Keratinocyte (primary cell): Measurements from ENCODE around the gene SERINC1.

Experiments used
- CTCF ChIP-seq, 3 experiments: IDR thresholded peaks in 1 of 3; conservative IDR thresholded peaks in 1 of 3; optimal IDR thresholded peaks in 1 of 3; 2 replicates in 2 of 3; 3 replicates in 1 of 3; pipeline versions ENCODE3 to v1.5.1; 2011; ENCODE audit warnings: low read length in 3 of 3, mild to moderate bottlenecking in 3 of 3, moderate library complexity in 2 of 3, control low read depth in 1 of 3, inconsistent platforms in 1 of 3; ENCODE audit not compliant: insufficient read depth in 2 of 3; ENCODE audit errors: extremely low read depth in 1 of 3
- EZH2 ChIP-seq: IDR thresholded peaks from one replicate; pipeline ENCODE4 v1.6.1; 2012; ENCODE audit warnings: inconsistent platforms, mild to moderate bottlenecking, low read length, moderate library complexity

GRCh38 chr6:122399348-122400120 is 72.1 kb downstream of the SERINC1 start, which contains the start of gene HSF2:
- TF ChIP-seq CTCF (optimal IDR thresholded peaks at IDR 0.05 in 1 of 3, IDR thresholded peaks at IDR 0.05 in 1 of 3, conservative IDR thresholded peaks at IDR 0.05 in 1 of 3; ENCODE audit: extremely low read depth in 1 of 3, insufficient read depth in 2 of 3, low read length in 3 of 3) (peak in 2 of 3 experiments; percentile 6 to 15), EZH2 (no peak)
